SHP77 treated with DMSO at 0.1 percent for 48 hours (cell line): ENCODE data around the gene RBM10.

Experiments used
- DNase-seq: peaks from one replicate; lab custom pipeline; 2025; lab: John Stamatoyannopoulos, UW

RBM10 gene

GRCh38 chrX:47175588-47175980 lies 30.6 kb downstream of the RBM10 start:
- no peak for DNase-seq

- DNase-seq, result no peak
Measured at GRCh38 chrX:47176101-47176740, 31.2 kb downstream of the RBM10 start.

GRCh38 chrX:47177079-47177478 lies 32.1 kb downstream of the RBM10 start:
- no peak for DNase-seq

- DNase-seq, result no peak
Measured at GRCh38 chrX:47178337-47178736, 33.3 kb downstream of the RBM10 start.

GRCh38 chrX:47179221-47179927 lies 34.4 kb downstream of the RBM10 start:
- no peak for DNase-seq

GRCh38 chrX:47179928-47180255 lies 34.9 kb downstream of the RBM10 start:
- DNase-seq, result no peak

- no peak for DNase-seq
Measured at GRCh38 chrX:47180346-47180745, 35.3 kb downstream of the RBM10 start.

- no peak for DNase-seq
Measured at GRCh38 chrX:47181301-47181700, 36.3 kb downstream of the RBM10 start.

GRCh38 chrX:47182106-47182700 lies 37.2 kb downstream of the RBM10 start:
- DNase-seq, result no peak

- no peak for DNase-seq
Measured at GRCh38 chrX:47184486-47184885, 39.5 kb downstream of the RBM10 start.

GRCh38 chrX:47185241-47185640 lies 40.2 kb downstream of the RBM10 start:
- no peak for DNase-seq

GRCh38 chrX:47186096-47186740 lies 41.2 kb downstream of the RBM10 start:
- no peak for DNase-seq

- no peak for DNase-seq
Measured at GRCh38 chrX:47187106-47187677, 42.2 kb downstream of the RBM10 start.

- DNase-seq, result no peak
Measured at GRCh38 chrX:47189906-47190305, 44.9 kb downstream of the RBM10 start.

- DNase-seq, result peak; percentile 76
Measured at GRCh38 chrX:47190445-47191269, 45.6 kb downstream of the RBM10 start.

GRCh38 chrX:47191331-47191730 lies 46.3 kb downstream of the RBM10 start:
- DNase-seq, result peak; percentile 42

GRCh38 chrX:47191806-47192401 lies 46.9 kb downstream of the RBM10 start:
- DNase-seq, result peak; percentile 42

- DNase-seq, result peak; percentile 75
Measured at GRCh38 chrX:47193475-47194193, 48.6 kb downstream of the RBM10 start, which contains the start of gene UBA1. Gene UBA1, plus strand, starts transcription at chrX:47193829. Its CDS starts 4,974 bp downstream, at chrX:47198803.

- no peak for DNase-seq
Measured at GRCh38 chrX:47194194-47194787, 49.3 kb downstream of the RBM10 start.

- DNase-seq, result no peak
Measured at GRCh38 chrX:47196098-47196497, 51.1 kb downstream of the RBM10 start.
